ENCODE data around the gene LILRA6.
"Not testable (repeated sequence)": the region's sequence is repeated elsewhere in the genome, so short reads cannot be mapped to it uniquely, and the experiment has no call there.

LILRA6 gene

DNA sequence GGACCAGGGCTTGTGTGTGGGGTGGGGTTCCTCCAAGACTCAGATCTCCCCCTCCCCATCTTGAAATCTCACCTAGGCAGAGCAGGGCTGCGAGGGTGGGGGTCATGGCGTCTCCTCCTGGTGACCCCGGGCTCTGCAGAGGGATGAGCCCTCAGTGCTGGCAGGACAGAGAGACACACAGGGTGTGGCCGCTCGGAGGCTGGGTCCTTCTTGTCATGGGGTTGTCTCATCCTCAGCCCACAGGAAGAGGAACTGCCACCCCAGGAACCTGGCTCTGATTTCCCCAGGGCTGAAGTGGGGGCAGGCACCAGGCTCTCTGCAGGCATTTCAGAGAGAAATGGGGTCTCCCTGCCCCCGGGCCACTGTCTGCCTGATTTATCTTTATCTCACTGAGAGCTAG is at the start of gene LILRA6:
Gene LILRA6 (minus strand): TSS at position 145 of the 400 bp plus-strand sequence.
- not testable (repeated sequence) for TF ChIP-seq GATA2, GATA3 (IDR thresholded peaks at IDR 0.05; ENCODE audit: low read depth, low read length)

- TF ChIP-seq GATA3 (IDR thresholded peaks at IDR 0.05; ENCODE audit: low read depth, low read length) (no peak), GATA2 (IDR thresholded peaks at IDR 0.05; ENCODE audit: low read depth, low read length) (no peak)
These were observed 44.9 kb upstream of the LILRA6 start for GRCh38 chr19:54287456-54287855.

DNA sequence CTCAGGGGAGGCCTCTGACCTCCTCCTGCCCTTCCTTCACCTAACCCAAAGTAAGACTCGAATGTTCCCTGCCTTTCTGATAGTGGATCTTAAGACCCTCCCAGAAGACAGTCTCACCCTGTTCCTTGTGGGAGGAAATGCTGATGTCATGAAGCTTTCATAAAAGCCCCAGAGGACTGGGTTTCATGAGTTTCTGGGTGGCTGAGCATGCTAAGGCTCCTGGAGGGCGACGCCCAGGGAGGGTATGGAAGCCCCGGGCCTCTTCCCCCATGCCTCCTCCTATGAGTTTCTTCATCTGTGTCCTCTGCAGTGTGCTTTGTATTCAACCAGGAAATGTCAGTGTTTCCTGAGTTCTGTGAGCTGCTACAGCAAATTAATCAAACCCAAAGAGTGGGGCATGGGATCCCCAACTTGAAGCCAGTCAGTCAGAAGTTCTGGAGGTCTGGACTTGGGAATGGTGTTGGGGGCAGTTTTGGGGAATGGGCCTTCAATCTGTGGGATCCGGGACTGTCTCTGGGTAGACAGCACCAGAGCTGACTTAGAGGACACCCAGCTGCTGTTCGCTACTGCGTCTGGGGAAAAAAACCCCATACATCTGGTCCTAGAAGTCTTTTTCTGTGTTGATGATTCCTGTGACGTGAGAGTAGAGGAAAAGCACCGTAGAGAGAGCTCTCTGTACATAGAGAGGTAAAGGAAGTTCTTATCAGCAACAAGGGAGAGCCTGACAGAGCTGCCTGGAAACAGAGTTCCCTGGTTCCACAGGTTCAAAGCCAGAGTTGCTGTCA is 40.3 kb upstream of the LILRA6 start:
- no peak for TF ChIP-seq GATA3 (IDR thresholded peaks at IDR 0.05; ENCODE audit: low read depth, low read length)
- no peak for TF ChIP-seq GATA2 (IDR thresholded peaks at IDR 0.05; ENCODE audit: low read depth, low read length)

GRCh38 chr19:54281007-54281728 is 38.6 kb upstream of the LILRA6 start, which contains the start of gene LILRB2:
LILRB2 (minus strand) TSS chr19:54281110; CDS start chr19:54280496, 614 bp downstream.
- TF ChIP-seq GATA3 (IDR thresholded peaks at IDR 0.05; ENCODE audit: low read depth, low read length), result no peak
- no peak for TF ChIP-seq GATA2 (IDR thresholded peaks at IDR 0.05; ENCODE audit: low read depth, low read length)

DNA sequence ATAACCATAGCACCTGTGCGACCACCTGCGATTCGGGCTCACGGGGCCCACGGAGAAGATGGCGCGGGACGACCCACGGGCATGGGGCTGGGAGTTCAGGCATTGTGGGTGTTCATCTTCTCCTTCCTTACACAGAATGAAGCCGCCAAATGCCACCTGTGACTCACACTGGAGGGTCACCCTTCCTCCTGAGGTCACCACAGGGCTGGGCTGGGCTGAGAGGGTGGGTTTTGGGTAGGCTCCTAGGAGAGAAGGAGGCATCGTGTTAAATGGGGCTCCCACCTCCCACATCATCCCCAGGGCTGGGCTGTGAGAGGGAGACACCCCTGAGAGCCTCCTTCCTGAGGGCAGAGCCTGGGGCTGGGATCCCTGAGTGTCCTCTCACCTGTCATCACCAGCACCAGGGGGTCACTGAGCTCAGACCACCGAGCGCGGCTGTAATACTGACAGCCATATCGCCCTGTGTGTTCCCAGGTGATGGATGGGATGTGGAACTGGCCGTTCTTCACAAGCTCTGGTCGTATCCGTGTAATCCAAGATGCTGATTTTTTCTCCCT is 36.9 kb upstream of the LILRA6 start:
- no peak for TF ChIP-seq GATA3 (IDR thresholded peaks at IDR 0.05; ENCODE audit: low read depth, low read length)
- TF ChIP-seq GATA2 (IDR thresholded peaks at IDR 0.05; ENCODE audit: low read depth, low read length), result no peak

- TF ChIP-seq GATA3 (IDR thresholded peaks at IDR 0.05; ENCODE audit: low read depth, low read length) (no peak), GATA2 (IDR thresholded peaks at IDR 0.05; ENCODE audit: low read depth, low read length) (no peak)
These were observed 33.4 kb upstream of the LILRA6 start for GRCh38 chr19:54275951-54276350.

DNA sequence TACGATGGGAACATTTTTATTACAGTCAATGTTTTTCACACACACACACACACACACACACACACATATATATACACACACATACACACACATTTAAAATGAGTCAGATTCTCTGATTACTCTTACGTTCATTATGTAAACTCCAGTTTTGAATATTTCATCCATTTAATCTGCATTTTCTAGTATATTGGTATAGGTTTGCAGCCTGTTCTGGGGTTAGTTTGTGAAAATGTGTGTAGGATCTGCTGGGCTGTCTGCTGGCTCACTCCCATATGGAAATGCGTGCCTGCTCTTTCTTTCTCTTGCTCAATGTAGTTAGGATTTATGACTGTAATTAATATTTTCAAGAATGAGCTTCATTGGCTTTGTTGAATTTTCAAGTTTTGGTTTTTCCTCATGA is 31.2 kb upstream of the LILRA6 start:
- no peak for TF ChIP-seq GATA2 (IDR thresholded peaks at IDR 0.05; ENCODE audit: low read depth, low read length)
- TF ChIP-seq GATA3 (IDR thresholded peaks at IDR 0.05; ENCODE audit: low read depth, low read length), result no peak

GRCh38 chr19:54271106-54271505 is 28.5 kb upstream of the LILRA6 start:
- TF ChIP-seq GATA3 (IDR thresholded peaks at IDR 0.05; ENCODE audit: low read depth, low read length) (no peak), GATA2 (IDR thresholded peaks at IDR 0.05; ENCODE audit: low read depth, low read length) (no peak)

- no peak for TF ChIP-seq GATA2 (IDR thresholded peaks at IDR 0.05; ENCODE audit: low read depth, low read length)
- no peak for TF ChIP-seq GATA3 (IDR thresholded peaks at IDR 0.05; ENCODE audit: low read depth, low read length)
These were observed 26.3 kb upstream of the LILRA6 start for GRCh38 chr19:54268936-54269335.

GRCh38 chr19:54266133-54266532 is 23.5 kb upstream of the LILRA6 start:
- TF ChIP-seq GATA3 (IDR thresholded peaks at IDR 0.05; ENCODE audit: low read depth, low read length), result no peak
- TF ChIP-seq GATA2 (IDR thresholded peaks at IDR 0.05; ENCODE audit: low read depth, low read length), result no peak

- TF ChIP-seq GATA2 (IDR thresholded peaks at IDR 0.05; ENCODE audit: low read depth, low read length) (no peak), GATA3 (IDR thresholded peaks at IDR 0.05; ENCODE audit: low read depth, low read length) (no peak)
These were observed 19.9 kb upstream of the LILRA6 start for GRCh38 chr19:54262470-54262869.

DNA sequence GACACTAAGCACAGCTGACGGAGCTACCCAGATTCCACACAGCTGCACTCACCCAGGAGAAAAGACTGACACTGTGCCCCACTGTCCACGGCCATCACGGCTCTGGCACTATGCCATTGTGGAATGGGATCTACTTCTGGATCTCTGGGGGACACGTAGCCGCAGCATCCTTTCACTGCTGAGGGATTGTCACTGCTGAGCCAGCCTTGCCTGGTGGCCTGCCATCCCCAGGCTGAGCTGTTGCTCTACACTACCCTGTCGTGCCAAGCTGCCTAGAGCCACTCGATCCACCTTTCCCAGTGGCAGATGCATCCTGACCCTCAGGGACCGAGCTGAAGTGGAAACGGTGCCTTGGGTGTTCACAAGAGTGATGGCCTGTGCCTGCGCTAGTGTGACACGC is 19.5 kb upstream of the LILRA6 start:
- TF ChIP-seq GATA3 (IDR thresholded peaks at IDR 0.05; ENCODE audit: low read depth, low read length), result no peak
- TF ChIP-seq GATA2 (IDR thresholded peaks at IDR 0.05; ENCODE audit: low read depth, low read length), result no peak

GRCh38 chr19:54257116-54257480 is 14.5 kb upstream of the LILRA6 start, which contains the start of gene LILRB5:
LILRB5 (minus strand) TSS chr19:54257273; CDS start chr19:54257193, 80 bp downstream.
- TF ChIP-seq GATA2 (IDR thresholded peaks at IDR 0.05; ENCODE audit: low read depth, low read length) (no peak), GATA3 (IDR thresholded peaks at IDR 0.05; ENCODE audit: low read depth, low read length) (no peak)

Measured in SH-SY5Y (cell line).